ENCODE results near the gene DLGAP1. TPM values are rescaled to one million over a fixed set of nuclear protein-coding genes. Genes with fewer than 3 reads are reported as not detected.

The DLGAP1 gene
- total RNA-seq, 3 donors from 2014 or later (not counting 1 experiment from before 2014, with no cell fraction given), result not detected

DNA sequence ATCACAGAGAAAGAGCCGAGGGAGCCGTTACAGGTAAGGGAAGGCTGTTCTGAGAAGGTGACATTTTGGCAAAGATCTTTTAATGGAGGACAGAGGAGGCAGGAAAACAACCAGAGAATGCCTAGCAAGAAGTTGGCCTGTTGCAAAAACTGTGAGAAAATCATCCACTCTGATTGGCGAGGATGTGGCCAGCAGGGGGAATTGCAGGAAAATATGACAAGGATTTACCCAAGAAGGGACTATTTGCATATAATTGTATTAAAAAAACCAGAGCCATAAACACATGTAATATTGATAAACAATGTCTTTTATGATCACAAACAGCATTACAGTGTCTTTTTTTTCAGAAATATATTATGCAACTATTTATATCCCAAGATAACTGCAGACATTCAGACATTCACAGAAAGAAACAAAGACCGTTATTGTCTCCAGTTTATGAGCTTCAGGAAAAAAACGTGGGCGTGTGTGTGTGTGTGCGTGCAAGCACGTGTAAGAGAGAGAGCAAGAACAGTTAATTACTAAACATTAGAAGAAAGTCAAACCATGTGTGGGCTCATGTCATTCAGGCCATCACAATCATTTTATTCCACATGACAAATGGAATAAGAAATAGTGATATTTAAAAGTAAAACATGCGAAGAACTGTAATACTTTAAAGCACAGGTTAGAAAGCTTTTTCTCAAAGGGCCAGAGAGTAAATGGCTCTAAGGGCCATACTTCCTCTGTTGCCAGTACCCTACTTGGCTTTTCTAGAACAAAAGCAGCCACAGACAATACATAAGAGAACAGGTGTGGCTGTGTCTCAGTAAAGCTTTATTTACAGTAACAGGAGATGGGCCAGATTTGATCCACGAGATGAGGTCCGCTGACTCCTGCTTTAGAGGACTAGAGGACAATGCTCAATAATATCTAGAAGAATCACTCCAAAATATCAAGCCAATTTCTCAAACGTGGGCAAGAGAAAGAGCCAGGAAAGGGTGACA, 324.1 kb downstream of the DLGAP1 start:
- no peak overlapping the region for H3K27ac Mint-ChIP-seq
- H3K9me3 Mint-ChIP-seq, result peaks cover 3 to 7% of the 10 kb centered on the region in 2 donors
- no peak overlapping the region for H3K4me3 Mint-ChIP-seq
- TF ChIP-seq CTCF (IDR thresholded peaks at IDR 0.05), result no peak
- no peaks in the 10 kb centered on the region for H3K27me3 ChIP-seq (ENCODE audit: control insufficient read depth, insufficient read depth, low read length)
- no peaks in the 10 kb centered on the region for H3K36me3 Mint-ChIP-seq
- DNase-seq (no peak), ATAC-seq (no peak)
- H3K4me1 ChIP-seq (ENCODE audit: control insufficient read depth, insufficient read depth, low read length), result no peaks in the 10 kb centered on the region
- 79% methylated on average over 11 of the region's 12 CpGs for WGBS (ENCODE audit: insufficient coverage)
- H3K36me3 ChIP-seq (ENCODE audit: control insufficient read depth, insufficient read depth, low read length), result no peaks in the 10 kb centered on the region
- no peaks in the 10 kb centered on the region for H3K9me3 ChIP-seq (ENCODE audit: control insufficient read depth, insufficient read depth, low read length)
- H3K27ac ChIP-seq (ENCODE audit: low read length), result no peak overlapping the region
- no peaks in the 10 kb centered on the region for H3K27me3 Mint-ChIP-seq (ENCODE audit: low read depth in 2 of 2)
- intact Hi-C loops (cut with micrococcal nuclease), result no loop called here
- no peaks in the 10 kb centered on the region for H3K4me1 Mint-ChIP-seq
- no peak overlapping the region for H3K4me3 ChIP-seq (ENCODE audit: low read length)

GRCh38 chr18:4126939-4127338, 328.2 kb downstream of the DLGAP1 start:
- DNase-seq (no peak), ATAC-seq (no peak)
- intact Hi-C loops (cut with micrococcal nuclease), result no loop called here
- no peaks in the 10 kb centered on the region for H3K27me3 Mint-ChIP-seq (ENCODE audit: low read depth in 2 of 2)
- TF ChIP-seq CTCF (IDR thresholded peaks at IDR 0.05), result no peak
- Histone ChIP-seq H3K36me3 (ENCODE audit: control insufficient read depth, insufficient read depth, low read length) (no peaks in the 10 kb centered on the region), H3K4me1 (ENCODE audit: control insufficient read depth, insufficient read depth, low read length) (no peaks in the 10 kb centered on the region), H3K9me3 (ENCODE audit: control insufficient read depth, insufficient read depth, low read length) (no peaks in the 10 kb centered on the region), H3K4me3 (ENCODE audit: low read length) (no peak overlapping the region), H3K27me3 (ENCODE audit: control insufficient read depth, insufficient read depth, low read length) (no peaks in the 10 kb centered on the region), H3K27ac (ENCODE audit: low read length) (no peak overlapping the region)
- no peaks in the 10 kb centered on the region for H3K36me3 Mint-ChIP-seq
- no CpG with 5 or more reads among the region's 1 CpG for WGBS (ENCODE audit: insufficient coverage)
- H3K4me1 Mint-ChIP-seq, result no peaks in the 10 kb centered on the region
- no peak overlapping the region for H3K27ac Mint-ChIP-seq
- no peak overlapping the region for H3K4me3 Mint-ChIP-seq
- H3K9me3 Mint-ChIP-seq, result peaks cover 0 to 8% of the 10 kb centered on the region in 2 donors

DNA sequence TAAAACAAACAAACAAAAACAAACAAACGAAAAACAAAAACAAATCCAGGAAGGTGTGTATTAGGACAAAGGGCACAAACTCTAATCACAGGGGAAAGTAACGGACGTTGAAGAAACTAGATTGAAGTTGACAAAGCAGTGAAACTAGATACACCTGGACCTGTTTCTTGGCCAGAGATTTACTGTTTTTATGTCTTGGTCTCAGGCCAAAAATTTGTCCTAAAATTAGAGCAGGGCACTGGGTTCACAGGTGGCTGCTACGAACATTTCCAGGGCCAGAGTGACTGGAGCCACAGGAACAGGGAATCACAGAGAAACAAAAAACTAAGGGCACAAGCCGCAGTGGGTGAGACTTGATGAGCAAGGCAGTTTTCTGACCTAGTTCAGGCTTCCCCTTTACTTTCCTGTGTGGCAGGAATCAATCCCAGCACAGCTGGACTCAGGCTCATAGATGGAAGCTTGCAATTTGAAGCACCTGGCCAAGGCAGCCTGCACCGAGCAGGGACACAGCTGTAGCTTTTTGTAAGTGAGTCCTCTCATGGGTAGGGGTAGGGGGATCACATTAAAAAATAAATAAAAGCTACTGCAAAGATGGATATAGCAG, 329.4 kb downstream of the DLGAP1 start:
- no peaks in the 10 kb centered on the region for H3K4me1 ChIP-seq (ENCODE audit: control insufficient read depth, insufficient read depth, low read length)
- peaks cover 0 to 2% of the 10 kb centered on the region in 2 donors for H3K27me3 Mint-ChIP-seq (ENCODE audit: low read depth in 2 of 2)
- intact Hi-C loops (cut with micrococcal nuclease), result no loop called here
- WGBS (ENCODE audit: insufficient coverage), result 83% methylated on average over 5 of the region's 6 CpGs
- TF ChIP-seq CTCF (IDR thresholded peaks at IDR 0.05), result no peak
- no peaks in the 10 kb centered on the region for H3K36me3 Mint-ChIP-seq
- H3K4me3 Mint-ChIP-seq, result no peak overlapping the region
- ATAC-seq, result no peak
- H3K27ac Mint-ChIP-seq, result no peak overlapping the region
- no peak overlapping the region for H3K4me3 ChIP-seq (ENCODE audit: low read length)
- H3K9me3 ChIP-seq (ENCODE audit: control insufficient read depth, insufficient read depth, low read length), result no peaks in the 10 kb centered on the region
- DNase-seq, result no peak
- no peaks in the 10 kb centered on the region for H3K4me1 Mint-ChIP-seq
- H3K36me3 ChIP-seq (ENCODE audit: control insufficient read depth, insufficient read depth, low read length), result no peaks in the 10 kb centered on the region
- H3K27me3 ChIP-seq (ENCODE audit: control insufficient read depth, insufficient read depth, low read length), result no peaks in the 10 kb centered on the region
- H3K9me3 Mint-ChIP-seq, result peaks cover 0 to 8% of the 10 kb centered on the region in 2 donors
- H3K27ac ChIP-seq (ENCODE audit: low read length), result no peak overlapping the region
